Cardiac muscle cell (in vitro differentiated cells and primary cell): ENCODE measurements around the gene ASIC1. TPM values are rescaled to one million over a fixed set of nuclear protein-coding genes. Genes with fewer than 3 reads are reported as not detected.

Experiments used
- DNase-seq, 2 donors: peaks; one replicate each; pipeline versions ENCODE4 v3.0.0 to v3.0.0-alpha.2; 2010 to 2017; ENCODE audit warnings: low read depth in 1 of 2, low spot score in 1 of 2
- H3K27ac ChIP-seq: fragments of 200-600 bp; sonication (generic); 2 replicates; pipeline ENCODE4 v1.5.1; 2016
- H3K27me3 ChIP-seq: fragments of 200-600 bp; sonication (generic); 2 replicates; pipeline ENCODE4 v1.6.0; 2016; ENCODE audit warnings: control low read depth
- H3K36me3 ChIP-seq: fragments of 200-600 bp; sonication (generic); 2 replicates; pipeline ENCODE4 v1.5.1; 2016; ENCODE audit warnings: control low read depth
- H3K4me1 ChIP-seq: fragments of 200-600 bp; sonication (generic); 2 replicates; pipeline ENCODE4 v1.8.1; 2017; ENCODE audit warnings: low read depth, mild to moderate bottlenecking, mixed run types
- H3K4me3 ChIP-seq: fragments of 200-600 bp; sonication (generic); 2 replicates; pipeline ENCODE4 v1.5.1; 2016; ENCODE audit warnings: mild to moderate bottlenecking
- H3K9me3 ChIP-seq: fragments of 200-600 bp; sonication (generic); 2 replicates; pipeline ENCODE4 v1.5.1; 2017; ENCODE audit warnings: low read depth, mild to moderate bottlenecking, control low read depth
- CTCF ChIP-seq: IDR thresholded peaks from 2 replicates; pipeline ENCODE4 v1.5.1; 2012; ENCODE audit warnings: low read depth, mild to moderate bottlenecking, low read length
- polyA plus RNA-seq: library from polyadenylated mRNA; unstranded; fragments of >200 nt; fragmentation: Nextera tagmentation; extraction: Ambion mirVana; gene quantifications from 2 replicates; pipeline ENCODE4 v1.2.1, GENCODE V29; 2016
- total RNA-seq: library from RNA; depleted of rRNA; stranded (reverse); fragments of >200 nt; gene quantifications from 2 replicates; pipeline ENCODE4 v1.2.3, GENCODE V29; 2016

ASIC1 gene
- total and polyA plus RNA-seq, 2 experiments from 2014 or later = 4.6 to 7.0 TPM

DNA sequence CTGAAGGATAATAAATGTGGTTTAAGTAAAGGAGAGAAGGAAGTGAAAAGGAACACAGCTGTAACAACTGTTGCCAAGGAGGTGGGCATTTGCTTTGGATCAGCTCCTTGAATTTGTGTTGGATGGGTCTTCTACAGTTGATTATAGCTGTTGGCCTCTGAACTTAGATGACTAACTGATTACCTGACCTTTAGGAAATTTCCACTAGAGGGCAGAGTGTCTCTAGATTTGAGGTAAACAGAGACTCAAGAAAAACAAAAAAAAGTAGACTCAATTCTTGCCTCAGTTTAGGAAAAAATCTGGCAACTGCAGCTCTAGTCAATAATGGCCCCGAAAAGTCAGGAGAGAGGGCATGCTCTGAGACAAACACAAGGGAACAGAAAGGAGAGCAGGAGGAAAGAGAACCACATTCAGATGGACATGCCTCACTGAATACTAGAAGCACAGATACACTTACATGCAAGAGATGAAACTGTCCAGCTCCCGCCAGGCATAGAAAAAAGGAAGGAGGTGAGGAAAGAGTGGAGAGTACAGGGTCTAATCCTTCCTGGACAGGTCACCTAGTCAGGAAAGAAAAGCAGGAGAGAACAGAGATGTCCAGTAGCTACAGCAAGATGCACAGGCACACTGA, 75.2 kb downstream of the ASIC1 start:
- H3K4me1 ChIP-seq = peaks cover 2% of the 10 kb centered on the region
- no peaks in the 10 kb centered on the region for H3K27me3 ChIP-seq
- peak; percentile 28 to 71 for DNase-seq
- TF ChIP-seq CTCF = peak; percentile 61
- H3K9me3 ChIP-seq = no peaks in the 10 kb centered on the region
- peaks cover 47% of the 10 kb centered on the region for H3K36me3 ChIP-seq
- H3K27ac ChIP-seq = no peak overlapping the region
- H3K4me3 ChIP-seq = no peak overlapping the region

Other genes starting within 250 kb of the ASIC1 start
- gene NCKAP5L, start 229.2 kb upstream of the ASIC1 start, total RNA-seq = 47.2 and 61.1 TPM in 2 replicates
- 32.0 and 38.5 TPM in 2 replicates for gene NCKAP5L, start 229.2 kb upstream of the ASIC1 start, polyA plus RNA-seq
- gene BCDIN3D, start 214.5 kb upstream of the ASIC1 start, total RNA-seq = 5.9 and 7.1 TPM in 2 replicates
- gene BCDIN3D, start 214.5 kb upstream of the ASIC1 start, polyA plus RNA-seq = 6.4 and 8.9 TPM in 2 replicates
- gene FAIM2, start 153.7 kb upstream of the ASIC1 start, total RNA-seq = 0.06 TPM in 1 of 2 replicates, not detected in the other
- gene FAIM2, start 153.7 kb upstream of the ASIC1 start, polyA plus RNA-seq = 0.49 TPM in 1 of 2 replicates, not detected in the other
- gene AQP2, start 106.9 kb upstream of the ASIC1 start, total RNA-seq = not detected in 2 replicates
- not detected in 2 replicates for gene AQP2, start 106.9 kb upstream of the ASIC1 start, polyA plus RNA-seq
- 1.6 TPM in 1 of 2 replicates, not detected in the other for gene AQP5, start 95.7 kb upstream of the ASIC1 start, total RNA-seq
- 0.56 and 0.74 TPM in 2 replicates for gene AQP5, start 95.7 kb upstream of the ASIC1 start, polyA plus RNA-seq
- 1.8 TPM in 1 of 2 replicates, not detected in the other for gene AQP6, start 84.6 kb upstream of the ASIC1 start, total RNA-seq
- 0.26 and 0.42 TPM in 2 replicates for gene AQP6, start 84.6 kb upstream of the ASIC1 start, polyA plus RNA-seq
- 10.4 and 63.9 TPM in 2 replicates for gene RACGAP1, start 32.1 kb upstream of the ASIC1 start, total RNA-seq
- 13.4 and 57.3 TPM in 2 replicates for gene RACGAP1, start 32.1 kb upstream of the ASIC1 start, polyA plus RNA-seq
- gene SMARCD1, start 27.7 kb downstream of the ASIC1 start, total RNA-seq = 97.8 and 108 TPM in 2 replicates
- 40.7 and 45.1 TPM in 2 replicates for gene SMARCD1, start 27.7 kb downstream of the ASIC1 start, polyA plus RNA-seq
- gene GPD1, start 46.4 kb downstream of the ASIC1 start, total RNA-seq = 1.7 and 3.4 TPM in 2 replicates
- 2.5 and 4.3 TPM in 2 replicates for gene GPD1, start 46.4 kb downstream of the ASIC1 start, polyA plus RNA-seq
- gene COX14, start 54.6 kb downstream of the ASIC1 start, total RNA-seq = 43.9 and 105 TPM in 2 replicates
- 234 and 265 TPM in 2 replicates for gene COX14, start 54.6 kb downstream of the ASIC1 start, polyA plus RNA-seq
- gene CERS5, start 109.8 kb downstream of the ASIC1 start, total RNA-seq = 51.9 and 78.4 TPM in 2 replicates
- gene CERS5, start 109.8 kb downstream of the ASIC1 start, polyA plus RNA-seq = 107 and 127 TPM in 2 replicates
- gene LIMA1, start 225.9 kb downstream of the ASIC1 start, total RNA-seq = 12.6 and 12.8 TPM in 2 replicates
- 8.9 and 9.9 TPM in 2 replicates for gene LIMA1, start 225.9 kb downstream of the ASIC1 start, polyA plus RNA-seq